NCI-H226 (cell line): ENCODE measurements around the gene SH3PXD2A.
A peak's percentile ranks its signal among the peaks of the same experiment; 100 is the strongest.
"Not testable (repeated sequence)": the region's sequence is repeated elsewhere in the genome, so short reads cannot be mapped to it uniquely, and the experiment has no call there.

Source experiments
- DNase-seq: peaks from one replicate; pipeline ENCODE4 v3.0.0-alpha.2; 2015

Gene SH3PXD2A

GRCh38 chr10:103736044-103736443 lies 119.3 kb downstream of the SH3PXD2A start:
- DNase-seq: no peak

GRCh38 chr10:103734731-103735130 lies 120.6 kb downstream of the SH3PXD2A start:
- no peak for DNase-seq

GRCh38 chr10:103733045-103733419 lies 122.3 kb downstream of the SH3PXD2A start:
- DNase-seq: no peak

GRCh38 chr10:103732339-103733044 lies 122.9 kb downstream of the SH3PXD2A start:
- DNase-seq: no peak

- DNase-seq: no peak
These were observed 123.6 kb downstream of the SH3PXD2A start for GRCh38 chr10:103731609-103732270.

GRCh38 chr10:103731026-103731425 lies 124.3 kb downstream of the SH3PXD2A start:
- DNase-seq: not testable (repeated sequence)

GRCh38 chr10:103729851-103730250 lies 125.5 kb downstream of the SH3PXD2A start:
- no peak for DNase-seq

- no peak for DNase-seq
These were observed 127.2 kb downstream of the SH3PXD2A start for GRCh38 chr10:103727991-103728689.

GRCh38 chr10:103727546-103727963 lies 127.8 kb downstream of the SH3PXD2A start:
- no peak for DNase-seq

- DNase-seq: peak; percentile 48
These were observed 128.7 kb downstream of the SH3PXD2A start for GRCh38 chr10:103726637-103727036.

- DNase-seq: no peak
These were observed 130.1 kb downstream of the SH3PXD2A start for GRCh38 chr10:103725242-103725641.

- DNase-seq: no peak
These were observed 130.6 kb downstream of the SH3PXD2A start for GRCh38 chr10:103724771-103725170.

- DNase-seq: no peak
These were observed 131.3 kb downstream of the SH3PXD2A start for GRCh38 chr10:103724074-103724473.

- DNase-seq: no peak
These were observed 131.8 kb downstream of the SH3PXD2A start for GRCh38 chr10:103723557-103723956.

GRCh38 chr10:103722632-103723031 lies 132.7 kb downstream of the SH3PXD2A start:
- no peak for DNase-seq

GRCh38 chr10:103720964-103721335 lies 134.4 kb downstream of the SH3PXD2A start:
- DNase-seq: no peak

GRCh38 chr10:103720328-103720963 lies 134.9 kb downstream of the SH3PXD2A start:
- no peak for DNase-seq

GRCh38 chr10:103719036-103719435 lies 136.3 kb downstream of the SH3PXD2A start:
- DNase-seq: no peak

- DNase-seq: no peak
These were observed 137.1 kb downstream of the SH3PXD2A start for GRCh38 chr10:103718247-103718620.

GRCh38 chr10:103717341-103718246 lies 137.8 kb downstream of the SH3PXD2A start:
- no peak for DNase-seq

- DNase-seq: no peak
These were observed 138.9 kb downstream of the SH3PXD2A start for GRCh38 chr10:103716206-103717160.
